PC-3 (cell line): ENCODE data around the gene PAX7. TPM values are rescaled to one million over a fixed set of nuclear protein-coding genes. Genes with fewer than 3 reads are reported as not detected.
"Not testable (repeated sequence)": the region's sequence is repeated elsewhere in the genome, so short reads cannot be mapped to it uniquely, and the experiment has no call there.

ENCODE experiments used
- ATAC-seq: fragments of 200-7000 bp; cut with Tn5 transposase; 2 replicates; pipeline ENCODE4 v1.9.1; 2020; ENCODE audit warnings: mild to moderate bottlenecking, moderate library complexity
- BruUV-seq: library from RNA; stranded (reverse); fragments of 400-500 nt; replicated peaks from 2 replicates; lab custom pipeline; 2021; lab: Mats Ljungman, UMichigan
- CTCF ChIA-PET: fragments of 300-600 bp; sonication (Branson Sonifier 250); formaldehyde crosslinking; loops from one replicate; lab custom pipeline; 2022; ENCODE audit warnings: antibody characterized with exemption; lab: Charles Lee
- POLR2A ChIA-PET: fragments of 300-600 bp; sonication (Branson Sonifier 250); formaldehyde crosslinking; loops from one replicate; lab custom pipeline; 2022; ENCODE audit warnings: antibody characterized with exemption; ENCODE audit not compliant: unreplicated experiment; lab: Charles Lee
- DNase-seq: peaks from one replicate; pipeline ENCODE4 v3.0.0-alpha.2; 2015
- H2AFZ ChIP-seq: fragments of 300-600 bp; sonication (generic); 2 replicates; pipeline ENCODE4 v1.6.0; 2016; ENCODE audit warnings: antibody characterized with exemption, low read length
- H3F3A ChIP-seq: fragments of 300-600 bp; sonication (generic); one replicate; pipeline ENCODE4 v1.6.0; 2017; ENCODE audit warnings: antibody characterized with exemption, low read length, control low read depth, mild to moderate bottlenecking; ENCODE audit not compliant: unreplicated experiment
- H3K27ac ChIP-seq: fragments of 300-600 bp; sonication (generic); 2 replicates; pipeline ENCODE4 v1.5.1; 2016; ENCODE audit warnings: mild to moderate bottlenecking, low read length
- H3K27me3 ChIP-seq: fragments of 300-600 bp; sonication (generic); 2 replicates; pipeline ENCODE4 v1.6.1; 2016; ENCODE audit warnings: low read length, mixed read lengths
- H3K36me3 ChIP-seq: fragments of 300-600 bp; sonication (generic); 2 replicates; pipeline ENCODE4 v1.6.1; 2016; ENCODE audit warnings: low read depth, mixed run types, low read length, mixed read lengths
- H3K4me1 ChIP-seq: fragments of 300-600 bp; sonication (generic); 2 replicates; pipeline ENCODE4 v1.5.1; 2016; ENCODE audit warnings: low read length; ENCODE audit not compliant: insufficient read depth
- H3K4me2 ChIP-seq: fragments of 300-600 bp; sonication (generic); 2 replicates; pipeline ENCODE4 v1.6.0; 2016; ENCODE audit warnings: low read length
- H3K4me3 ChIP-seq: fragments of 300-600 bp; sonication (generic); 2 replicates; pipeline ENCODE4 v1.5.1; 2016; ENCODE audit warnings: mild to moderate bottlenecking, low read length, mixed read lengths
- H3K79me2 ChIP-seq: fragments of 300-600 bp; sonication (generic); 2 replicates; pipeline ENCODE4 v1.6.1; 2017; ENCODE audit warnings: low read length, mixed read lengths
- H3K9ac ChIP-seq: fragments of 300-600 bp; sonication (generic); 2 replicates; pipeline ENCODE4 v1.6.0; 2016; ENCODE audit warnings: mild to moderate bottlenecking, low read length
- H3K9me2 ChIP-seq: fragments of 300-600 bp; sonication (generic); replicated peaks from 2 replicates; pipeline ENCODE4 v1.6.1; 2016; ENCODE audit warnings: mixed run types, low read length, mixed read lengths
- H3K9me3 ChIP-seq: fragments of 300-600 bp; sonication (generic); 2 replicates; pipeline ENCODE4 v1.6.1; 2016; ENCODE audit warnings: low read length, mixed read lengths
- H4K20me1 ChIP-seq: fragments of 300-600 bp; sonication (generic); 2 replicates; pipeline ENCODE4 v1.6.1; 2016; ENCODE audit warnings: low read length, mixed read lengths
- EZH2 ChIP-seq: fragments of 300-600 bp; sonication (generic); IDR thresholded peaks from one replicate; pipeline ENCODE4 v1.6.1; 2017; ENCODE audit warnings: antibody characterized with exemption, mild to moderate bottlenecking, low read length; ENCODE audit not compliant: unreplicated experiment
- EZH2phosphoT487 ChIP-seq: fragments of 300-600 bp; sonication (generic); IDR thresholded peaks from 2 replicates; pipeline ENCODE4 v1.6.1; 2018; ENCODE audit warnings: mild to moderate bottlenecking, antibody characterized with exemption, low read length, borderline replicate concordance
- intact Hi-C: fragments of 100-400 bp; cut with micrococcal nuclease; formaldehyde crosslinking; loops from 2 replicates; pipeline ENCODE4 v1.9.0; 2023
- total RNA-seq: library from RNA; depleted of rRNA; stranded (reverse); fragments of >200 nt; gene quantifications from 2 replicates; pipeline ENCODE4 v1.2.3, GENCODE V29; 2014
- TF ChIP-seq, protein P1 (sequence below): fragments of 300-600 bp; sonication (generic); conservative IDR thresholded peaks from 2 replicates; pipeline ENCODE4 v1.5.1; 2017; ENCODE audit warnings: antibody characterized with exemption, low read depth, mild to moderate bottlenecking, low read length

Gene PAX7
- total RNA-seq, 1 experiment from 2014 or later = not detected

DNA sequence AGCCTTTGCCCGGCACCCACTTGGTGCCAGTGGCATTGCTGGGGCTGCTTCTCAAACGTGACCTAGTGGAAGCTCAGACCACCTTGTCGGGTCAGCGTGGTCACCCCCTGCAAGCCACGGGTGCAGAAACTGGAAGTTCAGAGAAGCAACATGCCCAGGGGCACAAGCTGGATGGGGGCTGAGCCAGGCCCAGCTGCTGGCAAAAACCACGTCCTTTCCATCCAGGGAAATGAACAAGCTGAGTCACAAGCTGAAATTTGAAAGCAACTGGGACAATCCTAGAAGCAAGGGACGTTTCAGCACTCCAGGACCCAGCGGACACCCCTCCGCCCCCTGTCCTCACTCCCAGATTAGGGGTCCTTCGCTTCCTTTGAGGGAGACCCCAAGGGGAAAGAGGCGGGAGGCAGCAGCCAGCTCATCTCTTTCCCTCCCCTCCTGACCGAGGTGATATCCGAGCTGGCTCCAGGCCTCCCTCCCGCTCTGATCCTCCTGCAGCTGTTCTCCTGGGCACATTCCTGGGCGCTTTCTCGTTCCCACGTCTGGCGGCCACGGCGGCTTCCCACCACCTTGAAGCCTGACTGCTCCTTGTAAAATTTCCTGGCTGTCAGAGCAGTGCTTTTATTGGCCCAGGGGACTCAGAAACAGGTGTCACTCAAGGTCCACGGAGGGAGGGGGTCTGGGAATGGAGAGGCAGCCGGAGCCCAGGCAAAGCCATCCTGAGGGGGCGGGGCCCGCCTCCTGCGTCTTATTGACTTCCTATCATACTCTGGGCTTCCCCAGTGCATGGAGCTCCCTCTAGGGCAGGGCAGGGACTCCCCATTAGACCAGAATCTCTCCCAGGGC, 62.8 kb downstream of the PAX7 start:
- ATAC-seq (no peak), DNase-seq (peak; percentile 10)
- ChIA-PET CTCF (no interaction called here), POLR2A (no interaction called here)
- Histone ChIP-seq H3K9ac (no peak overlapping the region), H3K27me3 (peaks cover 45% of the 10 kb centered on the region), H3K79me2 (no peaks in the 10 kb centered on the region), H3F3A (no peaks in the 10 kb centered on the region), H3K4me2 (no peak overlapping the region), H3K36me3 (no peaks in the 10 kb centered on the region), H3K4me1 (no peaks in the 10 kb centered on the region), H2AFZ (no peak overlapping the region), H4K20me1 (no peaks in the 10 kb centered on the region), H3K9me3 (no peaks in the 10 kb centered on the region), H3K9me2 (no peaks in the 10 kb centered on the region), H3K4me3 (no peak overlapping the region), H3K27ac (no peak overlapping the region)
- no TSS peak for BruUV-seq
- TF ChIP-seq, protein P1, sequence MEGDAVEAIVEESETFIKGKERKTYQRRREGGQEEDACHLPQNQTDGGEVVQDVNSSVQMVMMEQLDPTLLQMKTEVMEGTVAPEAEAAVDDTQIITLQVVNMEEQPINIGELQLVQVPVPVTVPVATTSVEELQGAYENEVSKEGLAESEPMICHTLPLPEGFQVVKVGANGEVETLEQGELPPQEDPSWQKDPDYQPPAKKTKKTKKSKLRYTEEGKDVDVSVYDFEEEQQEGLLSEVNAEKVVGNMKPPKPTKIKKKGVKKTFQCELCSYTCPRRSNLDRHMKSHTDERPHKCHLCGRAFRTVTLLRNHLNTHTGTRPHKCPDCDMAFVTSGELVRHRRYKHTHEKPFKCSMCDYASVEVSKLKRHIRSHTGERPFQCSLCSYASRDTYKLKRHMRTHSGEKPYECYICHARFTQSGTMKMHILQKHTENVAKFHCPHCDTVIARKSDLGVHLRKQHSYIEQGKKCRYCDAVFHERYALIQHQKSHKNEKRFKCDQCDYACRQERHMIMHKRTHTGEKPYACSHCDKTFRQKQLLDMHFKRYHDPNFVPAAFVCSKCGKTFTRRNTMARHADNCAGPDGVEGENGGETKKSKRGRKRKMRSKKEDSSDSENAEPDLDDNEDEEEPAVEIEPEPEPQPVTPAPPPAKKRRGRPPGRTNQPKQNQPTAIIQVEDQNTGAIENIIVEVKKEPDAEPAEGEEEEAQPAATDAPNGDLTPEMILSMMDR = no peak
- TF ChIP-seq EZH2phosphoT487 (no peak), EZH2 (no peak)
- intact Hi-C loops = no loop called here

DNA sequence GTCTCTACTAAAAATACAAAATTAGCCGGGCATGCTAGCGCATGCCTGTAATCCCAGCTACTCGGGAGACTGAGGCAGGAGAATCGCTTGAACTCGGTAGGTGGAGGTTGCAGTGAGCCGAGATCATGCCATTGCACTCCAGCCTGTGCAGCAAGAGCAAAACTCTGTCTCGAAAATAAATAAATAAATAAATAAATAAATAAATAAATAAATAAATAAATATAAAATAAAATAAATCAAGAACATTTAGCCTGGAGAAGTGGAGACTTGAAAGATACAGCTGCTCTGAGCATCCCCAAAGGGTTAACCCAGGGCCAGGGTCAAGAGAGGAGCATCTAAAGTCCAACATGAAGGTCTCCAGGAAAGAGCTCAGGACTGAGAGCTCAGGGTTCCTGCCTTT, 63.6 kb downstream of the PAX7 start:
- H3K4me2 ChIP-seq, H3K4me3 ChIP-seq, H3K9ac ChIP-seq, DNase-seq, H3K9me3 ChIP-seq, H4K20me1 ChIP-seq, CTCF ChIA-PET, POLR2A ChIA-PET, BruUV-seq, H3K79me2 ChIP-seq, H3K4me1 ChIP-seq, H3K9me2 ChIP-seq, H3K27ac ChIP-seq, intact Hi-C loops, ATAC-seq, H3F3A ChIP-seq, H3K36me3 ChIP-seq, H2AFZ ChIP-seq: not testable (repeated sequence)
- peaks cover 53% of the 10 kb centered on the region for H3K27me3 ChIP-seq

DNA sequence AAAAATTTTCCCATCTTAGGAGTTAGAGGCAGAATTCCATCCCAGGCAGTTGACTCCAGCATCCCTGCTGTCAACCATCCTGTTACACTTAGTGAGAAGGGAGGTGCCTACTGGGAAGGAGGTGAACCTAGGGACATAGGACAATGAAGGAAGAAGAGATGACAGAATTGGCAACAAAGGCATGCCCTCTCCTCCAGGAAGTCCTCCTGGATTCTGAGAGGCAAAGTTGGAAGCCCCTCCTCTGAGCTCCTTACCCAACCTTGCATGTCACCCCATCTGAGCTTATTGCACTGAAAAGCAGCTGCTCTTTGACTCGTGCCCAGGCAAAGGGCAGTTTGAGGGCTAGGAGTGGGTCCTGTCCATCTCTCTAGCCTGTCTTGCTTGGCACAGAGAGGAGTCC, 66.9 kb downstream of the PAX7 start:
- Histone ChIP-seq H2AFZ (no peak overlapping the region), H3K9ac (no peak overlapping the region), H3K4me1 (no peaks in the 10 kb centered on the region), H3K4me2 (no peak overlapping the region), H3K9me3 (no peaks in the 10 kb centered on the region), H3K36me3 (no peaks in the 10 kb centered on the region), H3K27me3 (peaks cover 57% of the 10 kb centered on the region), H4K20me1 (no peaks in the 10 kb centered on the region), H3K4me3 (no peak overlapping the region), H3K79me2 (no peaks in the 10 kb centered on the region), H3F3A (no peaks in the 10 kb centered on the region), H3K27ac (no peak overlapping the region), H3K9me2 (no peaks in the 10 kb centered on the region)
- ChIA-PET CTCF (no interaction called here), POLR2A (no interaction called here)
- no TSS peak for BruUV-seq
- intact Hi-C loops = no loop called here
- DNase-seq (no peak), ATAC-seq (no peak)
- TF ChIP-seq EZH2 (no peak), EZH2phosphoT487 (no peak)
- TF ChIP-seq, protein P1 = no peak
